ENCODE measurements around the gene B4GALT1.

GRCh38 chr9:33099754-33100153 lies 67.4 kb downstream of the B4GALT1 start:
- TF ChIP-seq POLR2A (IDR thresholded peaks at IDR 0.05), result no peak
- no peak for TF ChIP-seq CTCF (IDR thresholded peaks at IDR 0.05)

All from ovary (tissue), 3 donors.